ENCODE results near the gene FRMD4A.

Gene FRMD4A

DNA sequence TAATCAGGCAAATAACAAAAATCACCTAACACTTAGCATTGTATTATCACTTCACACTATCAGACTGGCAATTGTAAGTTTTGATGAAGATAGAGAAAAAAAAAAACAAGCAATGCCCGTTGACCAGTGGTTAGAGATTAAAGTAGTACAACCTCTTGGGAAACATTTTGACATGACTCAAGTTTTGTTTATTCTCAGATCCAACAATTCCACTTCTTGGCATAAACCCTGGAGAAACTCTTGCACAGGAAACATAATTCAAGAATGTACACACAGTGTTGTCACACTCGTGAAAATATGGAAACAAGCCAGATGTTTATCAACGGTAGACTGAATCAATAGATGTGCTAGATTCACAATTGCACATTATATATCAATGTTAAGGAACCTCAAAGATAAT is 37.2 kb downstream of the FRMD4A start:
- DNase-seq (ENCODE audit: low read depth) = peak; percentile 1

DNA sequence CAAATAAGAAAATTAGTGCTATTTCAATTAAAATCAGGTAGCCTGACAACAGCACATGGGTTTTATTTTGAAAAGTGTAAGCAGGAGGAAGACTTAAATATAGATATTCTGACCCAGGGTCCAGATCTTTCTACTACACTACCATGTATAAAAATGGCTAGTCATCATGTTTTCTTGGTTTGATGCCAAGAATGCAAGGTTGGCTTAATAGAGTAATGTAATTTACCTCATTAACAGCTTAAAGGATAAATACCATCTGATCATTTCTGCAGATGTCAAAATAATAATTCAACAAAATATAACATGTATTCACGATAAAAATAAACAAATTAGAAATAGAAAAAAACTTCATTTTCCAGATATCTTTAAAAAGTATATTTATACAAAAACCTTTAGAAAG is 39.4 kb downstream of the FRMD4A start:
- DNase-seq (ENCODE audit: low read depth) = no peak

DNA sequence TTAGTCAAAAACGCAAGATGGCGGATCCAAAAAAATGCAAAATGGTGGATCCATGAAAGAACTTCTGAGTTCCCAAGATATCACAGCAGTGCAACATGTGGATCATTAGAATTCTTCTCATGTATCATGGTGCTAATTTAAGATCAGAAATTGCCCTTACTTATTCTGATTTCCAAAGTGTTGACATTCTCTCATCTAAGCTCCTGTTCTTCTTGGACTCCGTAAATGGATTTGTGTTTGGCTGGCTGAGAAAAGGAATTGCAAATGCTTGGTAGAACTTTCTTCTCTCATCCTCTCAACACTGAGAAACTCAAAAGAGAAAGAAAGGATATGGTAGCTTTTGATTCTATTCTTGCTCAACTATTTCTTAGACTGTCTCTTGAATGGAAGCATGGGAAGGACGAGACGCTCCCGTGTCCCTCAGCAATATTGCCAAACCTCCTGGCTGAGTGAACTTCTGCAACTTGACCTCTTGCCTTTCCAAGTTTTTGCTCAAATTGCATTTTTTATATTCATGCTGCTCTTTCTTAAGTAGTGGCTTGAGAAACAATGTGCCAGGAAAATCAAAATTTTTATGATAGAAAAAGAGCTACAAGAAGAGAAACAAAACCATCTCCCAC is 44.7 kb downstream of the FRMD4A start:
- DNase-seq (ENCODE audit: low read depth) = no peak

- DNase-seq (ENCODE audit: low read depth) = peak; percentile 42
Measured at GRCh38 chr10:14282276-14282675, 48.4 kb downstream of the FRMD4A start.

GRCh38 chr10:14278533-14278932 is 52.2 kb downstream of the FRMD4A start:
- no peak for DNase-seq (ENCODE audit: low read depth)

DNA sequence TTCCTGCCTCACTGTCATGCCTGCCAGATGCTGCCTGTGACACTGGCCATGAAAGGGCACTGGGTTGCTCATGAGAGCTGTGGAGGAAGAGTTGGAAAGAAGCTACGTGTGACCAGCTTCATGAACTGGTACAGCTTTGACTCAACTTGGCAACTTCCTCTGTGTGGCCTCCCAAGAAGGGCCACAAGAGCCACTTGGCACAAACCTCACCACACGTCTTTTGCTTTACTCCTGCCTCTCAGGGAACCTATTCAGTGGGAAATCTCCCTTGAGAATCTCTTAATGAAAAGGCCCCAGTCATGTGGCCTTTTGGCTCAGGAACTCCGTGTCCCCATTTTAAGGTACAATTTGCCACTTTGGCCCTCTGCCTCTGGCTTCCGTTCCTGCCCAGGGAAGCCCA is 54.5 kb downstream of the FRMD4A start:
- DNase-seq (ENCODE audit: low read depth) = no peak

DNA sequence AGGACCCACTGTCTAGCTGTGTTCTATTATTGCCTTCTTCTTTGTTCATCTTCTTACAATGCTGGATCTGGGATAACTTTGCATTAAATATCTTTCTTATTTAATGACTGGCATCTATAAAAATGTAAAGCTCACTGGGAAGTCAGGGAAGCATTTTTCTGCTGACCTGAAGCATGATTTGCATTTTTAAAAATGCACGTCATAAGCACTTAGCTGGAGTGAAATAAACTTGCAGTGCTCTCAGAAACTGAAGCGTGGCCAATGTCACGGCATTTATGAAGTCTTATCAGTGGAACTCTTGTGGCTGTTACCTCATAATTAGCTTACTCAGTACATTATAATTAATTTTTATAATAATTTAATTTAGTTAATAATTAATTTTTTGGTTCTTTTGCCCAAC is 59.1 kb downstream of the FRMD4A start:
- no peak for DNase-seq (ENCODE audit: low read depth)

DNA sequence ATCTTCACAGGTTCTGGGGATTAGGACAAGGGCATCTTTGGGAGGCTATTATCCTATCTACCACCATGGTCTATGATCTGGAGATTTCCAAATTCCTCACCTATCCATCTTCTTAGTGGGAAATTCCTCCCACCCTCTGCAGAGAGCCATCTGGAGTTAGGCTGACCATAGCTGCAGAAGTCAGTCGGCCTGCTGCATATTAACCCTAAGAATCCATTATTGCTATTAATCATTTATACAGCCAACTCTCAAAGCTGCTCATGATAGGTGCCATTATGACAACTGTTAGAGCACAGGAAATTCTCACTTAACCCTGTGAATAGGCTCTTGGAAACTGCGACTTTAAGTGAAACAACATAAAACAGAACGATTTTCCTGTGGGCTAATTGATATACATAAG is 60.4 kb downstream of the FRMD4A start:
- DNase-seq (ENCODE audit: low read depth) = no peak

DNA sequence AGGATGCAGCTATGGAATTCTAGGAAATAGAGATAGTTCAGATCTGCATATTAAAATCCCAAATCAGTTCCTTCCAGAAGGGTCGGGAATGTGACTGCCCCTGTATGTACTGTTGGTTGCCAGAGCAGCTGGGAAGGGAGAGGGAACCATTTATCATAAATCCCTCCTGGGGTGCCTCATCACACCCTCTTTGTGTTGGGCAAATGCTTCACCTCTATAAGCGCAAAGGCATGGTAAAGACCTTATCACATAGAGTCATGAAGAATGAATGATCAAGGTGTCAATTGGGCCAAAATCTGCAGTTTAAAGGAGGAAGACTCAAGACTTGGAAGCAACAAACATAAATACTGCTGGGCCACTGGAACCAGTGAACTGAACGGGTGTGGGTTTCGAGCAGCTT is 65.0 kb downstream of the FRMD4A start:
- no peak for DNase-seq (ENCODE audit: low read depth)

DNA sequence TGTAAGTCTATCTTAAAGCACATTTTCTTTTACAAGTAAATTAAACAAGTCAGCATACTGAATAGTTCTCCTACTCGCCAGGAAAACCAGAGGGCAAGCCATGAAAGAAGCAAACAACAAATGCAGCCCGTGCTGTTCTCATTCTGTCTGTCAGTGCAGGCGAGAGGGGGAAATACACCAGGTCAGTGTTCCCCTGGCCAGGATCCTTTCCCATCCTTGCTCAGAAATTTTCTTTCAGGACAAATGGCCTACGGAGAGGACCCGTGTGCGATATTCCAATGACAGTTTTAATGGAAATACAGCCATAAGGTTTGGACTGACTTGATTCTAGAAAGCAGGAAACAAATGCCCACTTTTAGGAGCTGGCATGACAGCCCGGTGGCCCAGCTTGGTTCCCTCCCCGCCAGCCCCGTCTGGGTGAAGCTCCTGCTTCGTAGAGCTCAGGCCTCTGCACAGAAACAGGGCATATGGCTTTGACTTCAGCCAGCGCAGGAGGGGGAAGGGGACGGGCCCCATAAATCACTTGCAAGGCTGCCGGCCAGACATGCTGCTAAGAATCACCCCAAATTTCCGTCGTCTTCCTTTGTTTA is 67.8 kb downstream of the FRMD4A start:
- no peak for DNase-seq (ENCODE audit: low read depth)

GRCh38 chr10:14261336-14261735 is 69.4 kb downstream of the FRMD4A start:
- no peak for DNase-seq (ENCODE audit: low read depth)

DNA sequence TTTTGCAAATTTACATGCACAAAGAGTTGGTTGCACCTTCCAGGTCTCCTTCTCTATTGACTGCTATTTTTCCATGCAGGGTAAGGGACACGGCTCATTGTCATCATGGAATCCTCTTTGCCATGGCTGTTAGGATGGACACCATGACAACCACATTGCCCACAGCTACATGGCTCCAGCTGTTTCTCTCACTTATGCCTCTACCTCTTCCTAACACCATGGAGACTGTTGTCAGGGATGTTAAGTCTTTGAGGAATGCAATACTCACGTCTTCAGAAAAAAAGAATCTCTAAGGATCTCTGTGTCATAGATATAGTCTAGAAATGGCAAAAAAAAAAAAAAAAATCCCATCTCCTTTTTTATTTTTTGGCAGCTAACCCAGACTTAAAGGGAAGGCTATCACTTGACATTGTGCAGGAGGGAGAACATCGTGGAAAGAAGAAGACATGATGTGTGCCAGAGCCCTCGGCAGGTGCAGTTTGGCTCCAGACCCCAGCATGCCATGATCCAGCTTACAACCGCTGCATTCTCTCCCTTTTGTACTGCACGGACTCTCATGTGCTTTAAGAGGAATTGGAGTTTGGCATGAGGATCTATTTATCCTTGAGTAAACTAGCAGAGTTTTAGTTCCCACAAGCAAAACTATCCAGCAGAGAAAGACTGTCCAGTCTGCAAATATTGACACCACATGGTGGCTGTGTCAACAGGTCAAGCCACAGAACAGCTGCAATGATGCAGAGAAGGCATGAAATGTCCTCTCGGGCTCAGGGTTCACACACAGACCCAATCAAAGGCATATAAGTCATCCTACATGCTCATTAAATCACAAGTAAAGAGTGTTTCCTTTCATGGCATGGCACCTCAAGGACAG is 70.8 kb downstream of the FRMD4A start:
- DNase-seq (ENCODE audit: low read depth) = peak; percentile 36

GRCh38 chr10:14254368-14254767 is 76.4 kb downstream of the FRMD4A start:
- peak; percentile 33 for DNase-seq (ENCODE audit: low read depth)

- no peak for DNase-seq (ENCODE audit: low read depth)
Measured at GRCh38 chr10:14253711-14254110, 77.0 kb downstream of the FRMD4A start.

- peak; percentile 23 for DNase-seq (ENCODE audit: low read depth)
Measured at GRCh38 chr10:14253079-14253478, 77.6 kb downstream of the FRMD4A start.

GRCh38 chr10:14250496-14251076 is 80.1 kb downstream of the FRMD4A start:
- DNase-seq (ENCODE audit: low read depth) = no peak

DNA sequence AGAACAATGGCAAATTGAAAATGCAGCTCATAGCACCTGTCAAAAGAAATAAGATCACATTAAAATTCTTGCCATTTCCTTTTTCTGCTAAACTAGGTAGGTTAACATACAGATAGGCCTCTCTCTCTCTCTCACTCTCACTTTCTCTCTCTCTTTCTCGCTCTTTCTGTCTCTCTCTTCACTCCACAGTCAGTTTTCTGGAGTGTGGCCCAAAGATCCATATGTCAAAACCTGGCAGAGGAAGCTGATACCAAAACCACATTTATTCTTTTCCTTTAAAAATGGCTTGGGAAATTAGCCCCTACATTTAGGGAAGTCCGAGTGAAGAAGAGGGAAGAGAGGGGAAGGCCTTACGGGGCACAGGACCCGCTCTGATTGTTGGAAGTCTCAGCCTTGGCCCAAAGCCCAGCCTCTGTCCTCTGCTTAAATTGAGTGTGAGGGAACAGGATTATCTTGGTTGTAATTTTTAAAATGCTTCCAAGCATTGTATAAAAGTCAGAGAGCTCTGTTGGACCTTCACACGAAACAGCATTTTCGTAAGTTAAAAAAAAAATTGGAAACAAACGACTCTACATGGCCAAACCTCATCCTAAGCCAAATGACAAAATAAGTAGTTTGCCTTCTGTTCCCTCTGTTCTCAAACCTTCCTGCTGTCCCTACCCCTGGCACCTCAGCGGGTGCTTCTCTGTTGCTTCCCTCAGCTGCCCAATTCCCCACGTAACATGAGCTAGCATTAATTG is 83.2 kb downstream of the FRMD4A start:
- no peak for DNase-seq (ENCODE audit: low read depth)

DNA sequence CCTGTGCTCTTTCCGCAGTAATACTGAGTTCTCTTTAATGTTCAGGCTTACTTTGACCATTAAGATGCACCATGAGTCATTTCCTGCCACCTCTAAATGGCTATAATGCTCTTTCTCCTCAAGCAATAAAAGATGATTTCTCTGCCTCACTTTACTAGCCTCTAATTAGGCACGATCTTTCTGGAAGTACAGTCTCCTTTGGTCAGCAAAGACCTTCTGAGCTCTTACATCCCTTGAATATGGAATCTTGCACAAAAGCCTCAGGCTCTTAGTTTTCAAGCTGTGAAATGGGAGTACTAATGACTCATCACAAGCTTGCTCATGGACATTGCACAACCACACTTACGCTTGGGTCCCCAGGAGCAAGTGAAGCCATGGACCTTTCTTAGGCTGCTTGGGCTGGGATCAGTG is 85.9 kb downstream of the FRMD4A start:
- peak; percentile 64 for DNase-seq (ENCODE audit: low read depth)

GRCh38 chr10:14244147-14244546 is 86.6 kb downstream of the FRMD4A start:
- no peak for DNase-seq (ENCODE audit: low read depth)

GRCh38 chr10:14243221-14243620 is 87.5 kb downstream of the FRMD4A start:
- DNase-seq (ENCODE audit: low read depth) = no peak

- DNase-seq (ENCODE audit: low read depth) = no peak
Measured at GRCh38 chr10:14241196-14241595, 89.5 kb downstream of the FRMD4A start.
